GM19467 (cell line): ENCODE measurements around the gene MRC1.

Source experiments
- ATAC-seq: cut with Tn5 transposase; IDR thresholded peaks from one replicate; pipeline ENCODE4 v1.9.1; 2021; ENCODE audit warnings: mild to moderate bottlenecking, moderate library complexity; ENCODE audit not compliant: unreplicated experiment

The MRC1 gene

GRCh38 chr10:17842641-17843040 lies 33.5 kb downstream of the MRC1 start:
- ATAC-seq = no peak

- no peak for ATAC-seq
Observed at GRCh38 chr10:17847585-17848296, 38.6 kb downstream of the MRC1 start.

DNA sequence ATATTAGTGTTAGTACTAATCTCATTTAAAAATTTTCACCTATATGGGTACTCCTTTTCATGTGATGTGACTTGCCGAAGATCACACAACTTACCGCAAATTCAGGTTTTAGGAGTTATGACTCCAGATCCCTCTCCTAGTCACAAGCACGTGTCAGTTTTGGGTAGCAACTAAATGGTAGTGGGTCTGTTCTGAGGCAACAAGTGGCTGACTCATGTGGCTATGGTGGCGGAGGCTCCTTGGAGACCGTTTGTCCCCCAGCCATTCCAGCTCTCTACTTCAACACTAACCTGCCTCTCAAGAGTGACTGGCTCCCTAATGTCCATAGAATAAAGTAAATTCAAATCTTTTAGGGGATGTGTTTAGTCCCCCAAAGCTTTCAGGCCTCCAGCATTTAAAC lies 39.5 kb downstream of the MRC1 start:
- no peak for ATAC-seq

GRCh38 chr10:17850501-17850900 lies 41.4 kb downstream of the MRC1 start:
- no peak for ATAC-seq

DNA sequence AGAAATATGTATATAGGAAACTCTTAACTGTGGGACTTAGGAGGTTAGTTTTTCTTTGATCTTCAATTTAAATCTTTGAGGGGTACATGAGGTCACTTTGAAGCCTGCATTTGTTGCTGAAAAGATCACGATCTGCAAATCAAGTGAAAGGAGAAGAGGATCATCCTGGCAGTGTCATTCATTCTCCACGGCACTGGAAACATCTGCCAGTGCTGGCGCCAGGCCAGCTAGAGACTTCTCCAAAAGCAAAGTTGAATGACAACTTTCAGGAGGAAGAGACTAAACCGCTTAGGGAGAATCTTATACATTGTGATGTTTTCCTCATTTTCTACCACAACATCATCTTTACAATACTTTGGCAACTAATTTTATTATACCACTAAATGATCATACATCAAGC lies 42.5 kb downstream of the MRC1 start:
- ATAC-seq = no peak

- no peak for ATAC-seq
Observed at GRCh38 chr10:17854044-17854652, 45.0 kb downstream of the MRC1 start.

DNA sequence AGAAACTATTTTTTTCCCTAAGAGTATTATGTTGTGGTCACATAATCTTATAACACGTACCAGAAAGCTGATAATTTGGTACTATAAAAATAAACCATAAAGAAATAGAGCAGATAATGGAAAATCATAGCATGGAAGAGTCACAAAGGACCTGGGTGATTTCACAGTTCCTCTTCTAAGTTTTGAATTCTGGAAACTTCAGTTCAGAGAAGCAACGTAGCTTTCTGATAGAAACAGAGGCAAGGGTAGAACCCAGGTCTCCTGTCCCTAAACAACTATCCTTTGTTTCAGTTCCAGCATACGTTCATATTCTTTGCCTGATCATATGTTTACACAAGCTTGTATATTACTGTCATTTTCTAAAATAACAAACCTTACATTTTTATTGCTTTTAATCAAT lies 47.9 kb downstream of the MRC1 start:
- no peak for ATAC-seq

- ATAC-seq = no peak
Observed at GRCh38 chr10:17859492-17860156, 50.5 kb downstream of the MRC1 start.

GRCh38 chr10:17861760-17862159 lies 52.6 kb downstream of the MRC1 start:
- ATAC-seq = no peak

DNA sequence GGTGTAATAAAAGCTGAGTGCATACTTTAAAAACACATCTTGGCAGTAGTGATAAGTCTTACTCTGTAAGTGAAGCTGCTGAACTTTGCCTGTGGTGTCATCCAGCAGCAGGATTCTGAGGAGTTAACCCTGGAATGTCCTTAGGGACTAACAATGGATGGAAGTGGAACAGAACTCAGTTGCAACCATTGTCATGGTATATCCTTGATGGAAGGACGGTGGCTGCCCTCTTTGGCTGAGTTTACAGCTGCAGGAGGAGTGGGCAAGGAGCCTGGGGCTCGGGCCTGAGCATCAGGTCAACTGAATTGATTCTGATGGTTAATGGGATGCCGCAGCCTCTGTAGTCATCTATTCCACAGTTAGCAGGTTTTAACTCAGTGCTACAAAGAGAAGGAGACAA lies 56.2 kb downstream of the MRC1 start:
- no peak for ATAC-seq

- no peak for ATAC-seq
Observed at GRCh38 chr10:17866346-17866745, 57.2 kb downstream of the MRC1 start.

- ATAC-seq = no peak
Observed at GRCh38 chr10:17867056-17867455, 57.9 kb downstream of the MRC1 start.

- no peak for ATAC-seq
Observed at GRCh38 chr10:17871036-17871435, 61.9 kb downstream of the MRC1 start.

- no peak for ATAC-seq
Observed at GRCh38 chr10:17872191-17873091, 63.3 kb downstream of the MRC1 start.

GRCh38 chr10:17873946-17874345 lies 64.8 kb downstream of the MRC1 start:
- ATAC-seq = no peak

DNA sequence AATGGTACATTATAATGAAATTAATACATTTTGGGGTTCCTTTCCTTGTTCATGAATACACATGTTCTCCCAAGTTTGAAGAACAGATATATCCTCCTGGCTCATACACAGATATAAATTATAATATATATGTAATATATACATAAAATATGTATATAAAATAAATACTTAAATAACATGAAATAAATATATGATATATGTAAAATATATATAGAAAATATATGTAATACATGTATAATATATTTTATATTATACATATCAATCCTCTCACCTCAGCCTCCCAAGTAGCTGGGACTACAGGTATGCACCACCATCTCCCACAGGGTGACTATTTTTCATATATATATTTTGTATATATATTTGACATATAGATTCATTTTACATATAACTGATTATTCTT lies 68.0 kb downstream of the MRC1 start:
- ATAC-seq = no peak

- no peak for ATAC-seq
Observed at GRCh38 chr10:17878896-17879295, 69.7 kb downstream of the MRC1 start.

- ATAC-seq = no peak
Observed at GRCh38 chr10:17880601-17881000, 71.5 kb downstream of the MRC1 start.

GRCh38 chr10:17882557-17882956 lies 73.4 kb downstream of the MRC1 start:
- ATAC-seq = no peak

GRCh38 chr10:17883621-17884020 lies 74.5 kb downstream of the MRC1 start:
- ATAC-seq = no peak

- no peak for ATAC-seq
Observed at GRCh38 chr10:17888189-17888588, 79.0 kb downstream of the MRC1 start.
